Ascending aorta (tissue), 2 donors: ENCODE data around the gene KLC1. TPM values are rescaled to one million over a fixed set of nuclear protein-coding genes. Genes with fewer than 3 reads are reported as not detected.
"Not testable (repeated sequence)": the region's sequence is repeated elsewhere in the genome, so short reads cannot be mapped to it uniquely, and the experiment has no call there.

Experiments used
- DNase-seq, 2 donors: peaks; one replicate each; pipeline ENCODE4 v3.0.0-alpha.2; 2019; ENCODE audit warnings: low spot score in 2 of 2
- H3K27ac ChIP-seq, 2 donors: fragments of 200-600 bp; sonication (generic); one replicate each; pipeline ENCODE4 v1.5.1; 2016 to 2017; ENCODE audit warnings: mild to moderate bottlenecking in 1 of 2
- H3K27me3 ChIP-seq: fragments of 200-600 bp; sonication (generic); one replicate; pipeline ENCODE4 v1.5.1; 2017
- H3K36me3 ChIP-seq, 2 donors: fragments of 200-600 bp; sonication (generic); one replicate each; pipeline ENCODE4 v1.5.1; 2016
- H3K4me1 ChIP-seq, 2 donors: fragments of 200-600 bp; sonication (generic); one replicate each; pipeline ENCODE4 v1.5.1; 2016 to 2017; ENCODE audit warnings: mild to moderate bottlenecking in 1 of 2
- H3K4me3 ChIP-seq, 2 donors: fragments of 200-600 bp; sonication (generic); one replicate each; pipeline ENCODE4 v1.5.1; 2016 to 2017; ENCODE audit warnings: mild to moderate bottlenecking in 1 of 2
- H3K9me3 ChIP-seq, 2 donors: fragments of 200-600 bp; sonication (generic); one replicate each; pipeline ENCODE4 v1.5.1; 2016
- intact Hi-C: fragments of 100-400 bp; cut with DNase I; formaldehyde crosslinking; loops from one replicate; pipeline ENCODE4 v1.15.1; 2023
- total RNA-seq: library from RNA; depleted of rRNA; stranded (reverse); fragments of >200 nt; gene quantifications from one replicate; pipeline ENCODE4 v1.1.0, GENCODE V29; 2016
- TF ChIP-seq, protein P1 (sequence below), 3 experiments: fragments of 200-600 bp in 2 of 3; fragments of 450-650 bp in 1 of 3; sonication (generic) in 2 of 3; IDR thresholded peaks; one replicate each; pipeline ENCODE4 v1.5.1; 2016 to 2019; ENCODE audit warnings: antibody characterized with exemption in 3 of 3, mild to moderate bottlenecking in 1 of 3, moderate library complexity in 1 of 3

The KLC1 gene
- total RNA-seq, 1 donor from 2014 or later: 302 TPM

- Histone ChIP-seq H3K27ac (no peak overlapping the region), H3K4me3 (no peak overlapping the region), H3K4me1 (peaks cover 5 to 15% of the 10 kb centered on the region in 2 donors), H3K9me3 (no peaks in the 10 kb centered on the region), H3K36me3 (peaks cover 0 to 4% of the 10 kb centered on the region in 2 donors), H3K27me3 (no peaks in the 10 kb centered on the region)
- TF ChIP-seq, protein P1, sequence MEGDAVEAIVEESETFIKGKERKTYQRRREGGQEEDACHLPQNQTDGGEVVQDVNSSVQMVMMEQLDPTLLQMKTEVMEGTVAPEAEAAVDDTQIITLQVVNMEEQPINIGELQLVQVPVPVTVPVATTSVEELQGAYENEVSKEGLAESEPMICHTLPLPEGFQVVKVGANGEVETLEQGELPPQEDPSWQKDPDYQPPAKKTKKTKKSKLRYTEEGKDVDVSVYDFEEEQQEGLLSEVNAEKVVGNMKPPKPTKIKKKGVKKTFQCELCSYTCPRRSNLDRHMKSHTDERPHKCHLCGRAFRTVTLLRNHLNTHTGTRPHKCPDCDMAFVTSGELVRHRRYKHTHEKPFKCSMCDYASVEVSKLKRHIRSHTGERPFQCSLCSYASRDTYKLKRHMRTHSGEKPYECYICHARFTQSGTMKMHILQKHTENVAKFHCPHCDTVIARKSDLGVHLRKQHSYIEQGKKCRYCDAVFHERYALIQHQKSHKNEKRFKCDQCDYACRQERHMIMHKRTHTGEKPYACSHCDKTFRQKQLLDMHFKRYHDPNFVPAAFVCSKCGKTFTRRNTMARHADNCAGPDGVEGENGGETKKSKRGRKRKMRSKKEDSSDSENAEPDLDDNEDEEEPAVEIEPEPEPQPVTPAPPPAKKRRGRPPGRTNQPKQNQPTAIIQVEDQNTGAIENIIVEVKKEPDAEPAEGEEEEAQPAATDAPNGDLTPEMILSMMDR (IDR thresholded peaks at IDR 0.05): no peak
- DNase-seq: no peak
- intact Hi-C loops: no loop called here
These were observed 17.2 kb downstream of the KLC1 start for GRCh38 chr14:103646189-103646588.

DNA sequence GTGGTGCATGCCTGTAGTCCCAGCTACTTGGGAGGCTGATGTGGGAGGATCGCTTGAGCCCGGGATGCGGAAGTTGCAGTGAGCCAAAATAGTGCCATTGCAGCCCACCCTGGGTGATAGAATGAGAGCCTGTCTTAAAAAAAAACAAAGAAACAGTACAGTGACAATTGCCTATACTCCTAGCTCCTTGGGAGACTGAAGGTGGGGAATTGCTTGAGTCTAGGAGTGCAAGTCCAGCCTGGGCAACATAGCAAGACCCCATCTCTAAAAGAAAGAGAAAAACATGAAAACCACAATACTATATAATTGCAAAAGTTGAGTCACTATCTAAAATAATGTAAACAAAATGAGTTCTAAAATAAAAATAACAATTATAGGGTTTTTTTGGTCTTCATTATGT lies 20.0 kb downstream of the KLC1 start:
- TF ChIP-seq, protein P1 (IDR thresholded peaks at IDR 0.05): no peak
- intact Hi-C loops: no loop called here
- Histone ChIP-seq H3K36me3 (peaks cover 4% of the 10 kb centered on the region in 2 donors), H3K4me1 (peaks cover 10 to 28% of the 10 kb centered on the region in 2 donors), H3K4me3 (no peak overlapping the region), H3K9me3 (no peaks in the 10 kb centered on the region), H3K27ac (no peak overlapping the region), H3K27me3 (no peaks in the 10 kb centered on the region)
- DNase-seq: no peak

GRCh38 chr14:103650213-103650612 lies 21.2 kb downstream of the KLC1 start:
- intact Hi-C loops: no loop called here
- DNase-seq: no peak

GRCh38 chr14:103651585-103651984 lies 22.6 kb downstream of the KLC1 start:
- intact Hi-C loops: no loop called here
- H3K4me3 ChIP-seq: no peak overlapping the region
- H3K27me3 ChIP-seq: no peaks in the 10 kb centered on the region
- H3K36me3 ChIP-seq: peaks cover 23 to 26% of the 10 kb centered on the region in 2 donors
- H3K27ac ChIP-seq: peak overlapping the region in 1 of 2 donors; percentile 19
- H3K4me1 ChIP-seq: peaks cover 15 to 30% of the 10 kb centered on the region in 2 donors
- no peaks in the 10 kb centered on the region for H3K9me3 ChIP-seq
- TF ChIP-seq, protein P1 (IDR thresholded peaks at IDR 0.05): no peak
- no peak for DNase-seq

More at GRCh38 chr14:103650213-103650612, 21.2 kb downstream of the KLC1 start:
- peaks cover 10 to 12% of the 10 kb centered on the region in 2 donors for H3K36me3 ChIP-seq
- H3K4me1 ChIP-seq: peaks cover 15 to 32% of the 10 kb centered on the region in 2 donors
- no peaks in the 10 kb centered on the region for H3K27me3 ChIP-seq
- no peak overlapping the region for H3K27ac ChIP-seq
- H3K4me3 ChIP-seq: no peak overlapping the region
- TF ChIP-seq, protein P1 (IDR thresholded peaks at IDR 0.05): no peak
- no peaks in the 10 kb centered on the region for H3K9me3 ChIP-seq

DNA sequence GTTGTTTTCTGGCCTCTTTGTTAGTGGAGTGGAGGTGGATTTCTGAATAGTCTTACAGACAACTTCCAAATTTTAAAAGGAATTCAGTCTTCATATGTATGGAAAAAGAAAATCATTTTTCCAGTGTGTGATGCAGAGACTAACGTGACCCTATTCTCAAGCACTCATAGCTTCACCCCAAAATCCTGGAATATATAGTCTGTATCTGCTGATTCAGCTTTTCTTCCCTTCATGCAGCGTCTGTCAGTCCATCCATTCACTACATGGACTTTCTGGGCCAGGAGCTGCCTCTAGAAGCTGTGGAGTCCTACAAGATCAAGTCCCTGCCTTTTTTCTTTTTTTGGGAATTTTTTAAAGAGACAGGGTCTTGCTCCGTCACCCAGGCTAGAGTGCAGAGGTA lies 23.8 kb downstream of the KLC1 start:
- Histone ChIP-seq H3K27ac (peak overlapping the region; percentile 51 to 71), H3K36me3 (peaks cover 28 to 38% of the 10 kb centered on the region in 2 donors), H3K27me3 (no peaks in the 10 kb centered on the region), H3K9me3 (no peaks in the 10 kb centered on the region), H3K4me3 (peak overlapping the region in 1 of 2 donors; percentile 24), H3K4me1 (peaks cover 15 to 30% of the 10 kb centered on the region in 2 donors)
- intact Hi-C loops: no loop called here
- TF ChIP-seq, protein P1 (IDR thresholded peaks at IDR 0.05): no peak
- no peak for DNase-seq

DNA sequence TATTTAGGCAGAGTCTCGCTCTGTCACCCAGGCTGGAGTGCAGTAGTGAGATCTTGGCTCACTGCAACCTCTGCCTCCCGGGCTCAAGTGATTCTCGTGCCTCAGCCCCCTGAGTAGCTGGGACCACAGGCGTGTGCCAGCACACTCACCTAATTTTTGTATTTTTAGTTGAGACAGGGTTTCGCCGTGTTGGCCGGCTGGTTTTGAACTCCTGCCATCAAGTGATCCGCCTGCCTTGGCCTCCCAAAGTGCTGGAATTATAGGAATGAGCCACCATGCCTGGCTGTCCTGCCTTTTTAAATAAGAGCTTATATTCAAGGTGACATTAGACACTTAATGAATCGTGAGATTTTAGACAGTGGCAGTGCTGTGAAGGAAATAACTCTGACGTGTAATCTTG lies 24.3 kb downstream of the KLC1 start:
- H3K36me3 ChIP-seq: peaks cover 28 to 42% of the 10 kb centered on the region in 2 donors
- intact Hi-C loops, DNase-seq, H3K27me3 ChIP-seq, H3K9me3 ChIP-seq: not testable (repeated sequence)
- H3K27ac ChIP-seq: peak overlapping the region; percentile 51 to 71
- H3K4me3 ChIP-seq: peak overlapping the region in 1 of 2 donors; percentile 24
- H3K4me1 ChIP-seq: peaks cover 15 to 30% of the 10 kb centered on the region in 2 donors
